K562 (cell line): ENCODE results near the gene EIF4G1.

ENCODE experiments used
- NRF1 ChIP-seq, 2 experiments: fragments of 450-650 bp; IDR thresholded peaks in 1 of 2; conservative IDR thresholded peaks in 1 of 2; 2 replicates each; pipeline ENCODE4 v1.6.1; 2014; ENCODE audit warnings: mild to moderate bottlenecking in 2 of 2
- POLR2A ChIP-seq: fragments of 450-650 bp; conservative IDR thresholded peaks from 2 replicates; pipeline ENCODE4 v1.6.1; 2016
- ZC3H8 ChIP-seq: fragments of 450-650 bp; IDR thresholded peaks from 2 replicates; pipeline ENCODE4 v1.6.1; 2017

- TF ChIP-seq NRF1 (conservative IDR thresholded peaks at IDR 0.05 in 1 of 2, IDR thresholded peaks at IDR 0.05 in 1 of 2) (no peak), ZC3H8 (no peak), POLR2A (no peak)
These were observed 61.5 kb downstream of the EIF4G1 start for GRCh38 chr3:184375747-184376461.
